ENCODE measurements around the gene MRPL40.
"Not testable (repeated sequence)": the region's sequence is repeated elsewhere in the genome, so short reads cannot be mapped to it uniquely, and the experiment has no call there.

MRPL40 gene

DNA sequence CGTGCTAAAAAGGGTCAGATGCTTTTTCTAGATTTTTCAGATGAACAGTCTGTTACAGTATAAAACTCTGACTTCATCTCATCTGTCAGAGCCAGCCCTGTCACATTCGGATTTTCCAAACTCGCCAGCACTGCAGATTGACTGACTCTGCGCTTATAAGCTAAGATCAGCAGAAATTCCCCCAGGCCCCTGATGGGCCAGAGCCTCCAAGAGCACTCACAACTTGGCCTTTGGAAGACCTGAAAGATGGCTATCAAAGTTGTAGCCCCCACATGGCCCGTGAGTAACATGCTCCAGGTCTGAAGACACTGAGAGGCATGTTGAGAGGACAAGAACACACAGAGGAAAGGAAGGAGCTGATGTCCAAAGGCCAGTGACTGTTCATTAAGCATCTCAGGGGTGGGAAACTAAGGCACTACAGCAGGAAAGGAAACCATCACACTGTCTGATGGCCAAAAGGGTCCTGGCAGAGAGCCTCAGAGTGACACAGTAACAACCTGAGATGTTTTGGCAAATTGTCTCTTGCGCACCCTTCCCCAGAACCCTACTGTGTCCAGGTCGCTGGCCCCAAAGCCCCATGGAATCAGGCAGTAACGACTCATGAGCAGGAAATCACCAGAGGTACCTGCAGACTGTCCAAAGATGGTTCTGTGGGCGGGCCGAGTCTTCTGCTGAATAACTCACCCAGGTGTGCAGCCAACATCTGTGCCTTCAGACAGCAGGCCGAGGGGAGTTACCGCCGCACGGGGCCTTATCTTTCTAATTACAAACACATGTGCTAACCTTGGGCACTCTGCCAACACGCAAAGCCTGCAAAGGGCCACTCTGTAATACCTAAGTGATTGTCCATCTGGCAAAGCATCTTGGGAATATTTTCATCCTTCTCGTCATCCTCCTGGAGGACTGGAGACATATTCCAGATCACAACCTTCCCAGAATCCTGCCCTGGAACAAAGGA, 24.4 kb upstream of the MRPL40 start:
- DNase-seq = no peak

- no peak for DNase-seq
Observed at GRCh38 chr22:19410941-19411689, 21.2 kb upstream of the MRPL40 start.

- no peak for DNase-seq
Observed at GRCh38 chr22:19411690-19412045, 20.7 kb upstream of the MRPL40 start.

- no peak for DNase-seq
Observed at GRCh38 chr22:19412478-19412877, 19.9 kb upstream of the MRPL40 start.

GRCh38 chr22:19412923-19413322, 19.4 kb upstream of the MRPL40 start:
- DNase-seq = no peak

DNA sequence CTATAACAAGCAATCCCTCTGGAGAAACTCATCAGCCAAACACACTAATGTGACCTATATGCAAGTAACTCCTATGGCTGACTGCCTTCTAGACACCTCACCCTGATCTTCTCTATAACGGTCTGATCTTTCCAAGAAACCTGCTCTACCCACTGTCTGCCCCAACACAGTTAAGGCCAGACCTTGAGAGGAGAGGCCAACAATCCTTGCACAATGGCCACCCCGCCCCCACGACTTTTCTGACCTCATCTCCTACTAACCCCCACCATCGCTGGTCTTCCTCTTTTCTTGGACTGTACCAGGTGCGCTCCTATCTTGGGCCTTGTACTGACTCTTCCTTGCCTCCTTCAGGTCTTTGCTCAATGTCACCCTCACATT, 13.3 kb upstream of the MRPL40 start:
- no peak for DNase-seq

GRCh38 chr22:19419464-19420178, 12.7 kb upstream of the MRPL40 start:
- DNase-seq = no peak

GRCh38 chr22:19420321-19420720, 12.0 kb upstream of the MRPL40 start:
- no peak for DNase-seq

GRCh38 chr22:19422440-19423301, 9.7 kb upstream of the MRPL40 start:
- no peak for DNase-seq

GRCh38 chr22:19424186-19424500, 8.2 kb upstream of the MRPL40 start:
- no peak for DNase-seq

GRCh38 chr22:19429950-19430889, 2.1 kb upstream of the MRPL40 start:
- DNase-seq = peak in 1 of 2 donors; percentile 14

GRCh38 chr22:19430890-19431541, 1.3 kb upstream of the MRPL40 start:
- DNase-seq = peak in 1 of 2 donors; percentile 28

GRCh38 chr22:19431649-19432132, 654 bp upstream of the MRPL40 start, which contains the start of gene HIRA:
HIRA (minus strand) TSS chr22:19431733; CDS start chr22:19431476, 257 bp downstream.
- DNase-seq = peak; percentile 23 to 86

- no peak for DNase-seq
Observed at GRCh38 chr22:19434401-19434800, 2.1 kb downstream of the MRPL40 start.

- no peak for DNase-seq
Observed at GRCh38 chr22:19434829-19435580, 2.7 kb downstream of the MRPL40 start.

- DNase-seq = not testable (repeated sequence)
Observed at GRCh38 chr22:19436444-19437161, 4.3 kb downstream of the MRPL40 start.

DNA sequence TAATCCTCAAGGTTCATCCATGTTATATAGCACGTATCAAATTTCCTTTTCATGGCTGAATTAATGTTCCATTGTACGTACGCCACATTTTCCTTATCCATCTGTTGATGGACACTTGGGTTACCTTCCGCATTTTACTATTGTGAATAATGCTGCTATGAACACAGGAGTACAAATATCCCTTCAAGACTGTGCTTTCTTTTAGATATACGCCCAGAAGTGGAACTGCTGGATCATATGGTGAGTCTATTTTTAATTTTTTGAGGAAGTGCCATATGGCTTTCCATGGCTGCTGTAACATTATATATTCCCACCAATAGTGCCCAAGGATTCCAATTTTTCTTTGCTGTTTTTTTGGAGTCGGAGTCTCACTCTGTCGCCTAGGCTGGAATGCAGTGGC, 6.0 kb downstream of the MRPL40 start:
- DNase-seq = no peak

DNA sequence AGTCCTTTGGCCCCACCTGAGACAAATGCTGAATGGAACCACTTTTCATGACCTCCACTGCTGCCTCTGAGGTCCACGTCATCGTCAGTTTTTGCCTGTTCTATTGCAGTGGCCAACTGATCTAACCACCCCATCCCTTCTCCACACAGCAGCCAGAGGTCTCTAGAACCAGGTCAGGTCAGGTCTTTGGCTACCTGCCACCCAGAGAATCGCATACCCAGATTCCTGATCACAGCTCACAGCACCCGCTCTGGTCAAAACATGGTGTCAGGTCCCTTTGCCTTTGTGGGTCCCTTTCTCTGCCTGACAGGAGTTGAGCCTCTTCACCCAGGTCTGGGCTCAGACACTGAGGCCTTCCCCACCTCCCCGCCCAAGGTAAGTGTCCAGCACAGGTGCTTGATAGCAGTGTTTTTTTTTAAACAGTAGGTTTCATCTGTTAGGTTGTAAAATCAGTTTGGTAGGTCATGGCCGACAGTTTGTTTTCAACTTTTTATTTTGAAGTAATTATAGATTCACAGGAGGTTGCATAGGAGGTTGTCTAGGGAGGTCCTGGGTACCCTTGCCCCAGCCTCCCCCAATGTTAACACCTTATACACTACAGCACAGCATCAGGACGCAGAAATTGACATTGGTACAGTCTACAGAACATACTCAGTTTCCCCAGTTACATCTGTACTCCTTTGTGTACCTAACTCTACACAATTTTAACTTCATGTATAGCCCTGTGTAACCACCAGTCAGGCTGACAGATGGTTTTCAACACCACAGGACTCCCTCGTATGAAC, 8.3 kb downstream of the MRPL40 start:
- DNase-seq = no peak

Measured in bone marrow (tissue), 2 donors.